ENCODE data around the gene PRDM2.

DNA sequence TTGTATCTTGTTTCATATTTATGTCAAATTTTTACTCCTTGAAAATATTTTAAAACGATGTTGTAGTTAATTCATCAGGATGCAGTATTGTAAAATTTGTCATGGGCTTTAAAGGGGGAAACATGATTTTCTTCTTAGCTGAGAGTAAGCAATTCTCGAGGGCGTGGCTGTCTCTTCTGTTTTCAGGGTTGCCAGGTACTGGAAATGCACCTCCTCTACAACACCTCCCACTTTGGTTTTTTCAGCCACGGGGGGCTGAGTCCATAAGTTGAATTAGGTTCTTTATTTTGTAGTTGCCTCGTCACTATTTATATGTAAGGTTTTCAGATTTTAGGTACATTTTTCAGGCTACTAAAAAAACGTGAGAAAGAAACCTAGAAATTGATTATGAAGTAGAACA, 64.0 kb downstream of the PRDM2 start:
- TF ChIP-seq, protein P1, sequence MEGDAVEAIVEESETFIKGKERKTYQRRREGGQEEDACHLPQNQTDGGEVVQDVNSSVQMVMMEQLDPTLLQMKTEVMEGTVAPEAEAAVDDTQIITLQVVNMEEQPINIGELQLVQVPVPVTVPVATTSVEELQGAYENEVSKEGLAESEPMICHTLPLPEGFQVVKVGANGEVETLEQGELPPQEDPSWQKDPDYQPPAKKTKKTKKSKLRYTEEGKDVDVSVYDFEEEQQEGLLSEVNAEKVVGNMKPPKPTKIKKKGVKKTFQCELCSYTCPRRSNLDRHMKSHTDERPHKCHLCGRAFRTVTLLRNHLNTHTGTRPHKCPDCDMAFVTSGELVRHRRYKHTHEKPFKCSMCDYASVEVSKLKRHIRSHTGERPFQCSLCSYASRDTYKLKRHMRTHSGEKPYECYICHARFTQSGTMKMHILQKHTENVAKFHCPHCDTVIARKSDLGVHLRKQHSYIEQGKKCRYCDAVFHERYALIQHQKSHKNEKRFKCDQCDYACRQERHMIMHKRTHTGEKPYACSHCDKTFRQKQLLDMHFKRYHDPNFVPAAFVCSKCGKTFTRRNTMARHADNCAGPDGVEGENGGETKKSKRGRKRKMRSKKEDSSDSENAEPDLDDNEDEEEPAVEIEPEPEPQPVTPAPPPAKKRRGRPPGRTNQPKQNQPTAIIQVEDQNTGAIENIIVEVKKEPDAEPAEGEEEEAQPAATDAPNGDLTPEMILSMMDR (IDR thresholded peaks at IDR 0.05), result no peak
- TF ChIP-seq EZH2phosphoT487 (IDR thresholded peaks at IDR 0.05; ENCODE audit: borderline replicate concordance, low read depth) (no peak), MXI1 (IDR thresholded peaks at IDR 0.05; ENCODE audit: low read depth, low read length) (no peak), POLR2AphosphoS5 (IDR thresholded peaks at IDR 0.05; ENCODE audit: low read depth, low read length) (no peak), MEF2A (IDR thresholded peaks at IDR 0.05; ENCODE audit: borderline replicate concordance, low read depth) (no peak), TCF12 (IDR thresholded peaks at IDR 0.05) (no peak), NRF1 (IDR thresholded peaks at IDR 0.05; ENCODE audit: low read depth, low read length) (no peak), TEAD4 (IDR thresholded peaks at IDR 0.05; ENCODE audit: borderline replicate concordance, insufficient read depth) (no peak), FOXM1 (IDR thresholded peaks at IDR 0.05; ENCODE audit: low read depth) (no peak), TAF1 (IDR thresholded peaks at IDR 0.05; ENCODE audit: borderline replicate concordance, low read depth, low read length) (no peak)
- TF ChIP-seq, protein P2, sequence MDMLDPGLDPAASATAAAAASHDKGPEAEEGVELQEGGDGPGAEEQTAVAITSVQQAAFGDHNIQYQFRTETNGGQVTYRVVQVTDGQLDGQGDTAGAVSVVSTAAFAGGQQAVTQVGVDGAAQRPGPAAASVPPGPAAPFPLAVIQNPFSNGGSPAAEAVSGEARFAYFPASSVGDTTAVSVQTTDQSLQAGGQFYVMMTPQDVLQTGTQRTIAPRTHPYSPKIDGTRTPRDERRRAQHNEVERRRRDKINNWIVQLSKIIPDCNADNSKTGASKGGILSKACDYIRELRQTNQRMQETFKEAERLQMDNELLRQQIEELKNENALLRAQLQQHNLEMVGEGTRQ (IDR thresholded peaks at IDR 0.05; ENCODE audit: borderline replicate concordance, low read depth, low read length), result no peak
- TF ChIP-seq, protein P3, sequence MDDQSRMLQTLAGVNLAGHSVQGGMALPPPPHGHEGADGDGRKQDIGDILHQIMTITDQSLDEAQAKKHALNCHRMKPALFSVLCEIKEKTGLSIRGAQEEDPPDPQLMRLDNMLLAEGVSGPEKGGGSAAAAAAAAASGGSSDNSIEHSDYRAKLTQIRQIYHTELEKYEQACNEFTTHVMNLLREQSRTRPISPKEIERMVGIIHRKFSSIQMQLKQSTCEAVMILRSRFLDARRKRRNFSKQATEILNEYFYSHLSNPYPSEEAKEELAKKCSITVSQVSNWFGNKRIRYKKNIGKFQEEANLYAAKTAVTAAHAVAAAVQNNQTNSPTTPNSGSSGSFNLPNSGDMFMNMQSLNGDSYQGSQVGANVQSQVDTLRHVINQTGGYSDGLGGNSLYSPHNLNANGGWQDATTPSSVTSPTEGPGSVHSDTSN (IDR thresholded peaks at IDR 0.05), result no peak
- TF ChIP-seq, protein P4, sequence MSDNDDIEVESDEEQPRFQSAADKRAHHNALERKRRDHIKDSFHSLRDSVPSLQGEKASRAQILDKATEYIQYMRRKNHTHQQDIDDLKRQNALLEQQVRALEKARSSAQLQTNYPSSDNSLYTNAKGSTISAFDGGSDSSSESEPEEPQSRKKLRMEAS (IDR thresholded peaks at IDR 0.05; ENCODE audit: low read depth), result no peak
